Mesenteric fat pad (tissue), 1 donor: ENCODE results near the gene AQP9. TPM values are rescaled to one million over a fixed set of nuclear protein-coding genes. Genes with fewer than 3 reads are reported as not detected.
"Not testable (repeated sequence)": the region's sequence is repeated elsewhere in the genome, so short reads cannot be mapped to it uniquely, and the experiment has no call there.

ENCODE experiments used
- DNase-seq: peaks from one replicate; pipeline ENCODE4 v3.0.0-alpha.2; 2020; ENCODE audit warnings: low spot score
- long read RNA-seq: library from polyadenylated mRNA; unstranded; transcript quantifications from one replicate; pipeline ENCODE4 v2.0.0, GENCODE V29; 2020
- total RNA-seq: library from RNA; stranded (reverse); fragmentation: NEBNext Ultra II Directional; extraction: Animal tissue kit (Norgen Biotek cat#: 25700); gene quantifications from one replicate; pipeline ENCODE4 v1.2.1, GENCODE V29; 2021
- donor health status: DM: yes; HTN: yes; CAD: no.

The AQP9 gene, protein sequence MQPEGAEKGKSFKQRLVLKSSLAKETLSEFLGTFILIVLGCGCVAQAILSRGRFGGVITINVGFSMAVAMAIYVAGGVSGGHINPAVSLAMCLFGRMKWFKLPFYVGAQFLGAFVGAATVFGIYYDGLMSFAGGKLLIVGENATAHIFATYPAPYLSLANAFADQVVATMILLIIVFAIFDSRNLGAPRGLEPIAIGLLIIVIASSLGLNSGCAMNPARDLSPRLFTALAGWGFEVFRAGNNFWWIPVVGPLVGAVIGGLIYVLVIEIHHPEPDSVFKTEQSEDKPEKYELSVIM
- 21.1 TPM for total RNA-seq
- long read RNA-seq, transcript AQP9-201 (6 exons, 3,034 nt), result major isoform, 10 of 19 reads
- long read RNA-seq, partial matches to known transcripts, result 5 of 19 reads
- long read RNA-seq, other reads (novel, unspliced or antisense), result 4 of 19 reads

GRCh38 chr15:58138106-58138505, at the start of gene AQP9:
TSS of gene AQP9 (plus strand) at chr15:58138381. CDS start at chr15:58138566, 185 bp downstream.
- no peak for DNase-seq

- DNase-seq, result no peak
Observed at GRCh38 chr15:58095415-58095814, 42.8 kb upstream of the AQP9 start.

DNA sequence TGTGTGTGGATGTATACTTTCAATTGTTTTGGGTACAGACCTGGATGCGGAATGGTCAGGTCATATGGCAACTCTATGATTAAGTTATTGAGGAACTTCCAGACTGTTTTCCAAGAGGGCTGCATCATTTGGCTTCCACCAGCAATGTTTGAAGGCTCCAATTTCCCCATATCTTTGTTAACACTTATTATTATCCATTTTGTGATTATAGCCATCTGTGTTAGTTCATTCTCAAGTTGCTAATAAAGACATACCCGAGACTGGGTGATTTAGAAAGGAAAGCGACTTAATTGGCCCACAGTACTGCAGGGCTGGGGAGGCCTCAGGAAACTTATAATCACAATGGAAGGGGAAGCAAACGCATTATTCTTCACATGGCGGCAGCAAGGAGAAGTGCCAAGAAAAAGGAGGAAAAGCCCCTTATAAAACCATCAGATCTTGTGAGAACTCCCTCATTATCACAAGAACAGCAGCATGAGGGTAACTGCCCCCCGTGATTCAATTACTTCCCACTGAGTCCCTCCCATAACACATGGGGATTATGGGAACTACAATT, 41.6 kb upstream of the AQP9 start:
- no peak for DNase-seq

GRCh38 chr15:58103482-58103881, 34.7 kb upstream of the AQP9 start:
- no peak for DNase-seq

DNA sequence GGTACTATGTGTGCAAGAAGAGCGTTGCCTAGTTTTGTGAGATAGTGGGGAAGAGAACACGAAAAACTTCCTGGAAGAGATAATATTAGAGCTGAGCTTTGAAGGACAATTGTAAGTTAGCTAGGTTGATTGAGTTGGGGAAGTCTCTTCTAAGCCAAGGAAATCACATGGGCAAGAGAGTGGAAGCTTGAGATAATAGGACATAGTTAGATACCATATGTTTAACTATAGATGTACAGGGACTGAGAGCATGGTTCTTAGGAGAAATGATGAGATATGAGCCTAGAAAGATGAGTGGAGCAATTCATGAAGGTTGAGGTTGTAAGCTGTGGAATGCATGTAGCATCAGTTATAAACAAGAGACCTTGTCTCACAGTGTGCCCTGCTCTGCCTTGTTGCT, 30.1 kb upstream of the AQP9 start:
- no peak for DNase-seq

- no peak for DNase-seq
Observed at GRCh38 chr15:58109419-58109818, 28.8 kb upstream of the AQP9 start.

DNA sequence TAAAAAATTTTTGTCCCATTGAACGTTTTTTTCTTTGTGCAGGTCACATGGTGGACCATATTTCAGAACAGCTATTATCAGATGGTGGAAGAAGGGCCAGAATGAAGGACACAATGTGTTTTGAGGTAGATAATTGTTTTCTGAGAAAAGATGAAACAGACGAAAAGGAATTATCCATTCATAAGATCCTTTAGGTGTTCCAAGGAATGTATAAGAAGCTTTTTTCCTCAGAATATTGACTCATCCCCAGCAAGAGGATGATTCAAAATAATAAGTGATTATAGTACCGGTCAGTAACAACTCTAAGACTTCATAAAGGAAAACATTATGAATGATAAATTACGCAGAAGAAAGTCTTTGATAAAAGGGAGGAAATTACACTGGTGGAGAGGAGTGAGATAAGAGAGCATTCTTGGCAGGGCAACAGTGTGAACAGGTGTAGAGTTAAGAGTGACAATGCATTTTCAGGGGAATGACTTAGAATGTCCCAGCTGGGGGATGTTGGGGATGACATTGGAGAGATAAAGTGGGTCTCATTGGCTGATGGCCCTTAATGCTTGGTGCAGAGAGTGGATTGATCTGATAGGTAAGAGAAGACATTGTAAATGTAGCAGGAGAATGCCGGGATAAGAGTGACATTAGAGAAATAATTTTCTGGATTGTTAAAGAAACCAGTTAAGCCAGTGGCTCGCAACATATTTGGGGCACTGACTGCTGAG, 27.0 kb upstream of the AQP9 start:
- DNase-seq, result no peak

DNA sequence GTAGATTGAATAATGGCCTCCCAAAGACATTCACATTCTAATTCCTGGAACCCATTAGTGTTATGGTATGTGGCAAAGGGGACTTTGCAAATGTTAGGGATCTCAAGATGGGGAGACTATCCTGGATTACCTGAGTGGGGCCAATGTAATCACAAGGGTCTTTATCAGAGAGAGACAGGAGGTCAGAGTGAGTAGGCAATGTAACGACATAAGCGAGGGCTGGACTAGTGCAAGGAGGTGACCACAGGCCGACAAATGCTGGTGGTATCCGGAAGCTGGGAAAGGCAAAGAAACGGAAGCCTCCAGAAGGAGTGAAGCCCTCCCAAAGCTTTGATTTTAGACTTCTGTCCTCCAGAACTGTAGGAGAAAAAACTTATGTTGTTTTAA, 26.5 kb upstream of the AQP9 start:
- no peak for DNase-seq

DNA sequence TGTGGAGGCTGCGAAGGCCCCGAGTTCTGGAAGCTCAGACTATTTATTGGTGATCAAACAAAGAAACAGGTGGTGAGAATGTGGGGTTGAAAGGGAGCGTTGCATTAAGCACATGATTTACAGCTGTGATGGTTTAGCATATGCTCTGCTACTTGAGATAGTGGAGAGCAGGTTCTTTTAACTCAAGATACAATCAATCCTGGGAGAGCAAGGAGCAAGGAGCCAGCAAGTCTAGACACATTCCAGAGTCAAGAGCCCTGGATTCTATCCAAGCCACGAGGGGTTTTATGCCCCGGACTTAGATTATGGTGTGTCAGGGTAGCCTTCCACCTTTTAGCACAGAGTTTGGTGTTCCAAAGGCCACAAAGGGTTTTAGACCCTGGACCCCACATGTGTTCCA, 24.8 kb upstream of the AQP9 start:
- not testable (repeated sequence) for DNase-seq

DNA sequence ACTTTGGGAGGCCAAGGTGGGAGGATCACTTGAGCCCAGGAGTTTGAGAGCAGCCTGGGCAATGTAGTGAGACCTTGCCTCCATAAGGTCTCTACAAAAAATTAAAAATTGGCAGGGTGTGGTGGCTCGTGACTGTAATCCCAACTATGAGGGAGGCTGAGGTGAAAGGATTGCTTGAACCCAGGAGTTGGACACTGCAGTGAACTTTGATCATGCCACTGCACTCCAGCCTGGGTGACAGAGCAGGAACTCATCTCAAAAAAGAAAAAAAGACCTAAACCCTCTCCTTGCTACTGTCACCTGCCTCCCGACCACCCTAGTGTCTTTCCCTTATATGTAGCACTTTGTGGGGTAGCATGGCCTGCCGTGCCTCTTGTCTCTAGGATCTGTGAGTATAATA, 23.8 kb upstream of the AQP9 start:
- no peak for DNase-seq

DNA sequence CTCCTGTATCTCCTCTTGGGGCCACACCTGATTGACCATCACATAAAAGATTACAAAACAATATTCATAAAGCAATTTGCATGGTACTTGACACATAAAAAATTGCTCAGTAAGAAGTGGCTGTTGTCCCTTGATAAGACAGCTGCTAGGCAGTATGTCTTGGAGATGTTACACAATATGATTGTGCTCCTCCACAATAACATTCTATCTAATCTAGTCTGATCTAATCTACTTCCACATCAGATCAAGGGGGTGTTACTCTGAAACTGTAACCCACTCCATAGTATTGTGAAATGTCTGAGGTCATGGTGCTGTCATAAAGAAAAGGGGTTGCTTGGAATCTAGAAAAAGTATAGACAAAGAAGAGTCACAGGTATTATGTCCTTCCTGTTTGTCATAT, 23.4 kb upstream of the AQP9 start:
- DNase-seq, result no peak

GRCh38 chr15:58115692-58116091, 22.5 kb upstream of the AQP9 start:
- DNase-seq, result no peak

GRCh38 chr15:58117619-58118018, 20.6 kb upstream of the AQP9 start:
- DNase-seq, result no peak

DNA sequence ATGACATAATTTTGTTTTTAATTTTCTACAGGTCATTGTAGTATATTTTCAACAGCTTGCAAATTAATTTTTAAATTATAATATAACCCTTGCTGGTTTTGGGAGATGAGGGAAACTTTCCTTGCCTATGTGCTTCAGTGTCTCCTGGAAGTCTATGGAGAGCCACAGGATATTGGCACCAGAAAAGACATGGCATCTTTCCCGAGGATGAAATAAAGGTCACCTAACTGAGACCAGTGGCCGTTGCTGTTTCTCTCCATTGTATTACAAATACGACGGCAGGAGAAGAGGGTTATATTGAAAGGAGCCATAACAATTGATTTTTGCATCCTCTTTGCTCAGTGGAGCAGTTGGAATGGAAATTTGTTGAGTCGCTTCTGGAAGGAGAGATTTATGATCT, 19.9 kb upstream of the AQP9 start:
- no peak for DNase-seq

GRCh38 chr15:58119016-58119415, 19.2 kb upstream of the AQP9 start:
- no peak for DNase-seq

DNA sequence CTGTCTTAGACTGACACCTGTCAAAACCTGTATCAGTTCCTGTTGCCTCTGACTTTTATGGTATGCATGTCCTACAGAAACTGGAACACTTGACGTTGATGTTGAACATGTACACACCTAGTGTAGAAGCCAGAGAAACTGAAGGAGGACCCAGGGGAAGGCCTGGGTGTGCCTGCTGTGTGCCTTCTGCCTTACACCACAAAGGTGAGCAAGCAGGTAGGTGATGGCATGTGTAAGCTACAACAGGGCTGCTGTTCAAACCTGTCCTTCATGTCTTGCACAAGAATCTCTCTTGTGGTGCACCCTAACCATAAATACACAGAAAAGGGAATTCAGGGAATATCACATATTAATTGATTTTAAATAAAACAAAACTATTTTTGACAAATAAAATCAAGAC, 13.6 kb upstream of the AQP9 start:
- DNase-seq, result no peak

DNA sequence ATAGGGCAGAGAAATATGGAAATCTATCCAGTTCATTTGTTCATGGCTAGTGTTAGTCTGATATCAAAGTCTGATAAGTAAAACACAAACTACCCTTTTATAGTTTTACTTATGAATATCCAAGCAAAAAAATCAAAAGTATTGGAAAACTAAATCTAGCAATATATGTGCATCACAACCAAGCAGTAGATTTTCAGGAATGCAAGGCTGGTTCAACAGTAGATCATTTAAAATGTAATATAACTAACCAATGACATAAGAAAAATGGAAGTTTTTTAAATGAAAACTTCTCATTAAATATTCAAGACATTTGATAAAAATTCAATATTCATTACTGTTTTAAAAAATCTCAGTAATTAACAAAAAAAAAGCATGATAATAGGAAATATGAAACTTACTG, 12.8 kb upstream of the AQP9 start:
- no peak for DNase-seq

DNA sequence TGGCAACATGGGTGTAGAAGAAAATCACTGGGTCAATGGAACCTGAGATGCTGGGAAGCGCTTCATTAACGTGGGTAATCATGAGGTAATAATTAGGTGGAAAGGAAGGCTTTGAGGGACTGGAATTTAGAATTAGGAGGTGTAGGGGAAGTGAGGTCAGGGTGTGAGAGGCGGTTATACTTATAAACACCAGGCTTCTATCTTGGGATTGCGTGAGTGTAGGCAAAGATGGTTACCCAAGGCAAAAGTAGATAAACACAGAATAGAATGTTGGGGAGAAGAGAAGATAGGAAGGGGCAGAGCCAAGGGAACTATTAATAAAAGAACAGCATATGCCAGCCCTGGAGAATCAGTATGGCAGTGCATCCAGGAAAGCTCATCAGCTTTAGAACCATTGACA, 3.3 kb upstream of the AQP9 start:
- DNase-seq, result no peak

DNA sequence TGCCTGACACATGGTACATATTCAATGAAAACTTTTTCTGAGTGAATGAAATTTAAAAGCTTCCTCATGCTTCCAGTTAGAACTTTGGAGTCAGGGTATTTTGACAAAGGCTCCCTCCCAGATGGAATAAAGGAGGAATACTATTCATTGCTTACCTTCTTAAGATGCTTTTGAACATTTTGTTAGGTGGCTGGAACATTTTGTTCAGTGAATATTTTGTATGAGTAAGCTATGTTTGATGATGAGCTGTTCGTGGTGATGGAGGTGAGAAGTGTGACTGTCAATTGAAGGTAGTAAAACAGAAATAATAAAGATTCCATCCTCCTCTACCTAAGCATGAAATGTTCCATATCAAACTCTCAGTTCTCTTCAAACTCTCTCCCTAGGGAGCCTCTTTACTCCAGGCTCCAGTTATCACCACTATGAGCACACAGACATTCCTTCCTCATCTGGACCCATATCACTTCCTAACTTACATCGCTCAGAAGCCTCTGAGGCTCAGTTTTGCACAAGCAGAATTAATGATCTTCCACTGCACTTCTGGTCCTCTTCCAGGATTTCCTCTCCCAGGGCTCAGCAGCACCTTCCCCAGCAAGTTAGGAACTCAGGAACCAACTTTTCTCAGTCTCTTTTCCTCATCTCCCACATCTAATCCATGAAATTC, 2.5 kb upstream of the AQP9 start:
- no peak for DNase-seq

DNA sequence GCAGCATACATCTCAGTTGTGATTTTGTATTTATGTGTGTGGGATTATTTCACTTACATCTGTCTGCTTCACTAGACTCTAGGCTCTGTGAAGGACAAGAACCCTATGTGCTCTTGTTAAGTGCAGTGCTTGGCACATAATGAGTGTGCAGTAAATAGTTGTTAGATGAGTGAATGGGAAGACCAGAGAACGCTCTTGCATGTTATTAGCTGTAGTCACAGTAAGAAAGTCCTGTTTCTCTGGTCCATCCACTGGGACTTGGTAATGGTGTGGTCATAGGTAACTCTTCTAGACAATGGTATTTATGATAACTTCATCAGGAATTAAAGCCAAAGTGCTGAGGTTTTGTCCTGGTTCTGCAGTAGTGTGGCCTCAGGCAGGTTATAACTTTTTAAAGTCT, 1.4 kb upstream of the AQP9 start:
- DNase-seq, result no peak

GRCh38 chr15:58137686-58138085, 495 bp upstream of the AQP9 start:
- no peak for DNase-seq
